ENCODE measurements around the gene ESPN. TPM values are rescaled to one million over a fixed set of nuclear protein-coding genes. Genes with fewer than 3 reads are reported as not detected.

ESPN gene
- total and polyA plus RNA-seq, 2 of the 4 experiments (the other 2 are of a cell fraction) = under 0.01 to 0.02 TPM

DNA sequence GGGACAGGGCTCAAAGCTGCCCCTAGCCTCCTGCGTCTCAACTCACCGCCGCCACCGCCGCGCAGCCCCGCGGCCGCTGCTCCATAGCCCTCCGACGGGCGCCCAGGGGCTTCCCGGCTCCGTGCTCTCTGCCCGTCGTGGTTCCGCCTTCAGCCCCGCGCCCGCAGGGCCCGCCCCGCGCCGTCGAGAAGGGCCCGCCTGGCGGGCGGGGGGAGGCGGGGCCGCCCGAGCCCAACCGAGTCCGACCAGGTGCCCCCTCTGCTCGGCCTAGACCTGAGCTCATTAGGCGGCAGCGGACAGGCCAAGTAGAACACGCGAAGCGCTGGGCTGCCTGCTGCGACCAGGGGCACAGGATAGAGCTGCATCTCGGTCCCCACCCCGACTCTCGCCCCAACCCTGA, 41.4 kb downstream of the ESPN start, which contains the start of gene TNFRSF25:
TNFRSF25 (minus strand) TSS at position 151 of the 400 bp plus-strand sequence; CDS start at position 85, 66 bp downstream.
- H3K9me3 ChIP-seq (ENCODE audit: control insufficient read depth, insufficient read depth, low read length) = no peaks in the 10 kb centered on the region
- intact Hi-C loops (cut with micrococcal nuclease) (no loop called here), dilution Hi-C loops (cut with HindIII; ENCODE audit: low sequenced_read_pairs, unreplicated experiment) (no loop called here), in situ Hi-C loops (cut with MboI; ENCODE audit: low sequenced_read_pairs) (no loop called here)
- H2AK9ac ChIP-seq (replicated peaks; ENCODE audit: low read depth, low read length, poor library complexity) = no peak within 1 kb of the TSS
- H3K4me1 ChIP-seq (ENCODE audit: control insufficient read depth, insufficient read depth, low read length) = no peaks in the 10 kb centered on the region
- no peak within 1 kb of the TSS for H3K18ac ChIP-seq (ENCODE audit: low read depth, low read length)
- ChIA-PET CTCF (no interaction called here), POLR2A (ENCODE audit: unreplicated experiment) (no interaction called here)
- H3K9me1 ChIP-seq (ENCODE audit: insufficient read depth, low read length) = no peaks in the 10 kb centered on the region
- H3K27me3 ChIP-seq (ENCODE audit: control insufficient read depth, insufficient read depth, low read length) = peaks cover under 1% of the 10 kb centered on the region; the same call in 1 of the 2 replicates
- H4K91ac ChIP-seq (ENCODE audit: insufficient read depth, low read depth, low read length) = no peak within 1 kb of the TSS
- no peaks in the 10 kb centered on the region for H4K20me1 ChIP-seq (ENCODE audit: insufficient read depth, low read length)
- no TSS peak for BruUV-seq (replicated peaks)
- H2BK120ac ChIP-seq (ENCODE audit: low read depth, low read length) = no peak within 1 kb of the TSS
- no peaks in the 10 kb centered on the region for H3K79me1 ChIP-seq (ENCODE audit: low read depth in 1 of 2, low read length in 2 of 2)
- DNase-seq = no peak
- no peak within 1 kb of the TSS for H2AK5ac ChIP-seq (ENCODE audit: low read depth, low read length)
- no peak for ATAC-seq (ENCODE audit: low read depth)
- H3K36me3 ChIP-seq (ENCODE audit: control insufficient read depth, insufficient read depth, low read length) = peaks cover 40% of the 10 kb centered on the region
- H3K4me2 ChIP-seq (ENCODE audit: low read depth, low read length) = no peak within 1 kb of the TSS
- H4K8ac ChIP-seq (ENCODE audit: low read depth in 2 of 2, low read length in 2 of 2) = no peak within 1 kb of the TSS
- H2BK5ac ChIP-seq (ENCODE audit: low read depth, low read length, poor library complexity, severe bottlenecking) = no peak within 1 kb of the TSS
- H3K4me3 ChIP-seq (ENCODE audit: insufficient read depth, low read depth, low read length) = no peak within 1 kb of the TSS
- H3K27ac ChIP-seq (ENCODE audit: insufficient read depth, low read length) = no peak within 1 kb of the TSS
- H3K4ac ChIP-seq (ENCODE audit: low read depth, low read length) = no peak within 1 kb of the TSS
- WGBS, 2 experiments (ENCODE audit: extremely low coverage in 2 of 2, insufficient read length in 1 of 2) = 57% methylated on average over 41 of the region's 43 CpGs; no CpG with 5 or more reads in 1 of the 2 experiments
- H3K9ac ChIP-seq (ENCODE audit: low read depth, low read length) = no peak within 1 kb of the TSS
- H2AFZ ChIP-seq (replicated peaks; ENCODE audit: low read length, poor library complexity) = no peak within 1 kb of the TSS
- no peak within 1 kb of the TSS for H3K23ac ChIP-seq (ENCODE audit: low read depth, low read length)
- H2BK15ac ChIP-seq (ENCODE audit: low read depth, low read length) = no peak within 1 kb of the TSS
- no peak within 1 kb of the TSS for H3K56ac ChIP-seq (ENCODE audit: extremely low read depth, insufficient read depth, low read length)
- no peak within 1 kb of the TSS for H4K5ac ChIP-seq (ENCODE audit: low read depth, low read length)
- no peak within 1 kb of the TSS for H2BK20ac ChIP-seq (ENCODE audit: low read depth, low read length)
- H3K14ac ChIP-seq (replicated peaks; ENCODE audit: low read depth, low read length) = no peak within 1 kb of the TSS
- no peak for TF ChIP-seq POLR2A (IDR thresholded peaks at IDR 0.05; ENCODE audit: low read depth, low read length)
- TF ChIP-seq MAFK (IDR thresholded peaks at IDR 0.05; ENCODE audit: low read depth, low read length) = no peak
- TF ChIP-seq SMC3 (IDR thresholded peaks at IDR 0.05; ENCODE audit: low read depth, low read length) = no peak
- TF ChIP-seq NFE2L2 (IDR thresholded peaks at IDR 0.05; ENCODE audit: low read depth, low read length) = no peak
- TF ChIP-seq RCOR1 (IDR thresholded peaks at IDR 0.05; ENCODE audit: insufficient replicate concordance, low read length) = no peak
- TF ChIP-seq, protein P1, sequence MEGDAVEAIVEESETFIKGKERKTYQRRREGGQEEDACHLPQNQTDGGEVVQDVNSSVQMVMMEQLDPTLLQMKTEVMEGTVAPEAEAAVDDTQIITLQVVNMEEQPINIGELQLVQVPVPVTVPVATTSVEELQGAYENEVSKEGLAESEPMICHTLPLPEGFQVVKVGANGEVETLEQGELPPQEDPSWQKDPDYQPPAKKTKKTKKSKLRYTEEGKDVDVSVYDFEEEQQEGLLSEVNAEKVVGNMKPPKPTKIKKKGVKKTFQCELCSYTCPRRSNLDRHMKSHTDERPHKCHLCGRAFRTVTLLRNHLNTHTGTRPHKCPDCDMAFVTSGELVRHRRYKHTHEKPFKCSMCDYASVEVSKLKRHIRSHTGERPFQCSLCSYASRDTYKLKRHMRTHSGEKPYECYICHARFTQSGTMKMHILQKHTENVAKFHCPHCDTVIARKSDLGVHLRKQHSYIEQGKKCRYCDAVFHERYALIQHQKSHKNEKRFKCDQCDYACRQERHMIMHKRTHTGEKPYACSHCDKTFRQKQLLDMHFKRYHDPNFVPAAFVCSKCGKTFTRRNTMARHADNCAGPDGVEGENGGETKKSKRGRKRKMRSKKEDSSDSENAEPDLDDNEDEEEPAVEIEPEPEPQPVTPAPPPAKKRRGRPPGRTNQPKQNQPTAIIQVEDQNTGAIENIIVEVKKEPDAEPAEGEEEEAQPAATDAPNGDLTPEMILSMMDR (conservative IDR thresholded peaks at IDR 0.05; ENCODE audit: low read depth, low read length) = no peak
- TF ChIP-seq MAZ (IDR thresholded peaks at IDR 0.05; ENCODE audit: borderline replicate concordance, low read depth, low read length) = no peak
- TF ChIP-seq RAD21 (IDR thresholded peaks at IDR 0.05; ENCODE audit: low read length) = no peak
- no peak for TF ChIP-seq FOS (IDR thresholded peaks at IDR 0.05; ENCODE audit: low read depth, low read length)
- TF ChIP-seq, protein P2, sequence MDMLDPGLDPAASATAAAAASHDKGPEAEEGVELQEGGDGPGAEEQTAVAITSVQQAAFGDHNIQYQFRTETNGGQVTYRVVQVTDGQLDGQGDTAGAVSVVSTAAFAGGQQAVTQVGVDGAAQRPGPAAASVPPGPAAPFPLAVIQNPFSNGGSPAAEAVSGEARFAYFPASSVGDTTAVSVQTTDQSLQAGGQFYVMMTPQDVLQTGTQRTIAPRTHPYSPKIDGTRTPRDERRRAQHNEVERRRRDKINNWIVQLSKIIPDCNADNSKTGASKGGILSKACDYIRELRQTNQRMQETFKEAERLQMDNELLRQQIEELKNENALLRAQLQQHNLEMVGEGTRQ (IDR thresholded peaks at IDR 0.05; ENCODE audit: low read depth, low read length) = no peak
- TF ChIP-seq BHLHE40 (IDR thresholded peaks at IDR 0.05; ENCODE audit: low read depth, low read length) = no peak
- TF ChIP-seq CHD1 (IDR thresholded peaks at IDR 0.05; ENCODE audit: low read depth, low read length) = no peak
- TF ChIP-seq RFX5 (IDR thresholded peaks at IDR 0.05; ENCODE audit: low read depth, low read length) = no peak
- no peak for TF ChIP-seq CEBPB (IDR thresholded peaks at IDR 0.05; ENCODE audit: low read depth, low read length)
- TF ChIP-seq, protein P3, sequence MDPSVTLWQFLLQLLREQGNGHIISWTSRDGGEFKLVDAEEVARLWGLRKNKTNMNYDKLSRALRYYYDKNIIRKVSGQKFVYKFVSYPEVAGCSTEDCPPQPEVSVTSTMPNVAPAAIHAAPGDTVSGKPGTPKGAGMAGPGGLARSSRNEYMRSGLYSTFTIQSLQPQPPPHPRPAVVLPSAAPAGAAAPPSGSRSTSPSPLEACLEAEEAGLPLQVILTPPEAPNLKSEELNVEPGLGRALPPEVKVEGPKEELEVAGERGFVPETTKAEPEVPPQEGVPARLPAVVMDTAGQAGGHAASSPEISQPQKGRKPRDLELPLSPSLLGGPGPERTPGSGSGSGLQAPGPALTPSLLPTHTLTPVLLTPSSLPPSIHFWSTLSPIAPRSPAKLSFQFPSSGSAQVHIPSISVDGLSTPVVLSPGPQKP (IDR thresholded peaks at IDR 0.05; ENCODE audit: borderline replicate concordance, low read depth, low read length) = no peak
- TF ChIP-seq MXI1 (IDR thresholded peaks at IDR 0.05; ENCODE audit: borderline replicate concordance, low read depth, low read length) = no peak
